Fibroblast of lung (primary cell): ENCODE data around the gene SEC61B.

Source experiments
- EZH2 ChIP-seq: IDR thresholded peaks from 2 replicates; pipeline ENCODE4 v1.5.1; 2012; ENCODE audit warnings: low read length, control low read depth, mild to moderate bottlenecking; ENCODE audit errors: missing control alignments
- TF ChIP-seq, protein P1 (sequence below), 2 donors: IDR thresholded peaks in 1 of 2; conservative IDR thresholded peaks in 1 of 2; 1 replicate in 1 of 2; 2 replicates in 1 of 2; pipeline ENCODE4 v1.5.1; 2011 to 2012; ENCODE audit warnings: low read length in 2 of 2, control low read depth in 1 of 2, inconsistent platforms in 1 of 2, low read depth in 1 of 2, mild to moderate bottlenecking in 1 of 2

DNA sequence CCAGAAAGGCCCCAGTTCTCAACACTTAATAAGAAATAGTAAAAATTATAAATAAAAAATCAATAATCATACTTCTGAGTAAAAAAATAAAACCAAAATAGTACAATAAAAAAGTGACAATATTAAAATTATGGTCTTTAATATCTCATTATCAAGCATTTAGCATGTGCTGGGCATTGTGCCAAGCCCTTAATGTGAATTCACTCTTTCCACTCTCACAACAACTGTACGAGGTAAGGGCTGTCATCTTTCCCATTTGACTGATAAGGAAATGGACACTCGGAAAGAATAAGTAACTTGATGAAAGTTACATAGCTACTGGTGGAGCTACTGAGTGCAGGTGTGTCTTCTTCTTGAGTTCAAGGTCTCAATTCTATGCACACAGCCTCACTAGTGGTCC, 43.6 kb downstream of the SEC61B start:
- TF ChIP-seq, protein P1, sequence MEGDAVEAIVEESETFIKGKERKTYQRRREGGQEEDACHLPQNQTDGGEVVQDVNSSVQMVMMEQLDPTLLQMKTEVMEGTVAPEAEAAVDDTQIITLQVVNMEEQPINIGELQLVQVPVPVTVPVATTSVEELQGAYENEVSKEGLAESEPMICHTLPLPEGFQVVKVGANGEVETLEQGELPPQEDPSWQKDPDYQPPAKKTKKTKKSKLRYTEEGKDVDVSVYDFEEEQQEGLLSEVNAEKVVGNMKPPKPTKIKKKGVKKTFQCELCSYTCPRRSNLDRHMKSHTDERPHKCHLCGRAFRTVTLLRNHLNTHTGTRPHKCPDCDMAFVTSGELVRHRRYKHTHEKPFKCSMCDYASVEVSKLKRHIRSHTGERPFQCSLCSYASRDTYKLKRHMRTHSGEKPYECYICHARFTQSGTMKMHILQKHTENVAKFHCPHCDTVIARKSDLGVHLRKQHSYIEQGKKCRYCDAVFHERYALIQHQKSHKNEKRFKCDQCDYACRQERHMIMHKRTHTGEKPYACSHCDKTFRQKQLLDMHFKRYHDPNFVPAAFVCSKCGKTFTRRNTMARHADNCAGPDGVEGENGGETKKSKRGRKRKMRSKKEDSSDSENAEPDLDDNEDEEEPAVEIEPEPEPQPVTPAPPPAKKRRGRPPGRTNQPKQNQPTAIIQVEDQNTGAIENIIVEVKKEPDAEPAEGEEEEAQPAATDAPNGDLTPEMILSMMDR (conservative IDR thresholded peaks at IDR 0.05 in 1 of 2, IDR thresholded peaks at IDR 0.05 in 1 of 2; ENCODE audit: low read depth in 1 of 2, low read length in 2 of 2) = no peak
- no peak for TF ChIP-seq EZH2
